Astrocyte (in vitro differentiated cells and primary cell): ENCODE data around the gene LAMA5. TPM values are rescaled to one million over a fixed set of nuclear protein-coding genes. Genes with fewer than 3 reads are reported as not detected.

Experiments used
- DNase-seq: peaks from one replicate; pipeline ENCODE4 v3.0.0-alpha.2; 2010; ENCODE audit warnings: low read depth
- FAIRE-seq: peaks from 2 replicates; lab custom pipeline; 2011; peaks lifted over from hg19 to GRCh38; lab: Jason Lieb, UNC
- H2AFZ ChIP-seq: 2 replicates; pipeline ENCODE4 v1.6.0; 2012; ENCODE audit warnings: low read depth, low read length, inconsistent platforms
- H3K27ac ChIP-seq: 2 replicates; pipeline ENCODE4 v1.5.1; 2011; ENCODE audit warnings: low read depth, low read length, inconsistent platforms
- H3K27me3 ChIP-seq: 2 replicates; pipeline ENCODE4 v1.6.0; 2011; ENCODE audit warnings: low read length, inconsistent platforms; ENCODE audit not compliant: insufficient read depth
- H3K36me3 ChIP-seq: 2 replicates; pipeline ENCODE4 v1.5.1; 2011; ENCODE audit warnings: low read length, inconsistent platforms; ENCODE audit not compliant: insufficient read depth
- H3K4me1 ChIP-seq: 2 replicates; pipeline ENCODE4 v1.5.1; 2011; ENCODE audit warnings: low read length, inconsistent platforms; ENCODE audit not compliant: insufficient read depth
- H3K4me2 ChIP-seq: 2 replicates; pipeline ENCODE4 v1.6.0; 2012; ENCODE audit warnings: low read length, inconsistent platforms
- H3K4me3 ChIP-seq: 2 replicates; pipeline ENCODE4 v1.5.1; 2011; ENCODE audit warnings: low read depth, mild to moderate bottlenecking, low read length, inconsistent platforms; ENCODE audit not compliant: insufficient read depth
- H3K79me2 ChIP-seq: 2 replicates; pipeline ENCODE4 v1.6.0; 2012; ENCODE audit warnings: mild to moderate bottlenecking, low read length, inconsistent platforms; ENCODE audit not compliant: insufficient read depth
- H3K9ac ChIP-seq: 2 replicates; pipeline ENCODE4 v1.6.0; 2012; ENCODE audit warnings: mild to moderate bottlenecking, low read length, inconsistent platforms
- H3K9me3 ChIP-seq: 2 replicates; pipeline ENCODE4 v1.5.1; 2012; ENCODE audit warnings: low read depth, mild to moderate bottlenecking, low read length, inconsistent platforms; ENCODE audit not compliant: insufficient read depth
- H4K20me1 ChIP-seq: 2 replicates; pipeline ENCODE4 v1.6.0; 2012; ENCODE audit warnings: low read length, inconsistent platforms; ENCODE audit not compliant: insufficient read depth
- H3K27ac Mint-ChIP-seq: one replicate; pipeline ENCODE4 v1.8.0; 2021; ENCODE audit warnings: mild to moderate bottlenecking, mixed read lengths; ENCODE audit not compliant: unreplicated experiment
- H3K27me3 Mint-ChIP-seq: one replicate; pipeline ENCODE4 v1.8.0; 2021; ENCODE audit warnings: low read depth, mixed read lengths; ENCODE audit not compliant: unreplicated experiment
- H3K36me3 Mint-ChIP-seq: one replicate; pipeline ENCODE4 v1.8.0; 2021; ENCODE audit warnings: low read depth, mixed read lengths; ENCODE audit not compliant: unreplicated experiment
- H3K4me1 Mint-ChIP-seq: one replicate; pipeline ENCODE4 v1.8.0; 2021; ENCODE audit warnings: low read depth, mixed read lengths; ENCODE audit not compliant: unreplicated experiment
- H3K4me3 Mint-ChIP-seq: one replicate; pipeline ENCODE4 v1.8.0; 2021; ENCODE audit warnings: mild to moderate bottlenecking, moderate library complexity, mixed read lengths; ENCODE audit not compliant: unreplicated experiment
- H3K9me3 Mint-ChIP-seq: one replicate; pipeline ENCODE4 v1.8.0; 2021; ENCODE audit warnings: mild to moderate bottlenecking, mixed read lengths; ENCODE audit not compliant: unreplicated experiment
- CTCF ChIP-seq: IDR thresholded peaks from 2 replicates; pipeline ENCODE4 v1.5.1; 2011; ENCODE audit warnings: low read depth, mild to moderate bottlenecking, inconsistent platforms, low read length, moderate library complexity; ENCODE audit not compliant: insufficient read depth
- EZH2 ChIP-seq: IDR thresholded peaks from 2 replicates; pipeline ENCODE4 v1.6.1; 2012; ENCODE audit warnings: mild to moderate bottlenecking, low read length, inconsistent platforms; ENCODE audit not compliant: insufficient read depth
- total RNA-seq: library from RNA; stranded (reverse); gene quantifications from 2 replicates; pipeline ENCODE4 v1.2.1, GENCODE V29; 2021

LAMA5 gene
- total RNA-seq, 1 donor from 2014 or later = 350 TPM

- no peak for FAIRE-seq
- peaks cover 20% of the 10 kb centered on the region for H3K36me3 Mint-ChIP-seq
These were observed 80.5 kb downstream of the LAMA5 start for GRCh38 chr20:62286493-62287064.

GRCh38 chr20:62285722-62286121 is 81.4 kb downstream of the LAMA5 start:
- no peaks in the 10 kb centered on the region for H3K4me1 Mint-ChIP-seq
- peaks cover 21% of the 10 kb centered on the region for H3K36me3 Mint-ChIP-seq

More at GRCh38 chr20:62286493-62287064, 80.5 kb downstream of the LAMA5 start:
- Histone ChIP-seq H3K4me3 (no peak overlapping the region), H3K9ac (no peak overlapping the region), H3K4me1 (no peaks in the 10 kb centered on the region), H4K20me1 (peaks cover 7% of the 10 kb centered on the region), H3K79me2 (no peaks in the 10 kb centered on the region), H3K9me3 (no peaks in the 10 kb centered on the region), H3K27ac (no peak overlapping the region), H3K36me3 (peaks cover 16% of the 10 kb centered on the region), H2AFZ (no peak overlapping the region), H3K27me3 (no peaks in the 10 kb centered on the region), H3K4me2 (no peak overlapping the region)
- H3K4me3 Mint-ChIP-seq = no peak overlapping the region
- no peak for DNase-seq
- H3K4me1 Mint-ChIP-seq = no peaks in the 10 kb centered on the region
- H3K9me3 Mint-ChIP-seq = no peaks in the 10 kb centered on the region
- TF ChIP-seq EZH2 (no peak), CTCF (no peak)
- no peak overlapping the region for H3K27ac Mint-ChIP-seq
- H3K27me3 Mint-ChIP-seq = no peaks in the 10 kb centered on the region

More at GRCh38 chr20:62285722-62286121, 81.4 kb downstream of the LAMA5 start:
- Histone ChIP-seq H3K4me3 (no peak overlapping the region), H3K27ac (no peak overlapping the region), H3K36me3 (peaks cover 16% of the 10 kb centered on the region), H2AFZ (no peak overlapping the region), H3K9ac (no peak overlapping the region), H3K79me2 (no peaks in the 10 kb centered on the region), H3K4me2 (no peak overlapping the region), H3K27me3 (no peaks in the 10 kb centered on the region), H3K4me1 (no peaks in the 10 kb centered on the region), H4K20me1 (peaks cover 7% of the 10 kb centered on the region), H3K9me3 (no peaks in the 10 kb centered on the region)
- Mint-ChIP-seq H3K9me3 (no peaks in the 10 kb centered on the region), H3K27ac (no peak overlapping the region), H3K27me3 (no peaks in the 10 kb centered on the region), H3K4me3 (no peak overlapping the region)
- TF ChIP-seq EZH2 = no peak
- no peak for TF ChIP-seq CTCF
- FAIRE-seq (no peak), DNase-seq (no peak)
